Measurements from ENCODE around the gene ARMC3.
"Not testable (repeated sequence)": the region's sequence is repeated elsewhere in the genome, so short reads cannot be mapped to it uniquely, and the experiment has no call there.

ARMC3 gene

DNA sequence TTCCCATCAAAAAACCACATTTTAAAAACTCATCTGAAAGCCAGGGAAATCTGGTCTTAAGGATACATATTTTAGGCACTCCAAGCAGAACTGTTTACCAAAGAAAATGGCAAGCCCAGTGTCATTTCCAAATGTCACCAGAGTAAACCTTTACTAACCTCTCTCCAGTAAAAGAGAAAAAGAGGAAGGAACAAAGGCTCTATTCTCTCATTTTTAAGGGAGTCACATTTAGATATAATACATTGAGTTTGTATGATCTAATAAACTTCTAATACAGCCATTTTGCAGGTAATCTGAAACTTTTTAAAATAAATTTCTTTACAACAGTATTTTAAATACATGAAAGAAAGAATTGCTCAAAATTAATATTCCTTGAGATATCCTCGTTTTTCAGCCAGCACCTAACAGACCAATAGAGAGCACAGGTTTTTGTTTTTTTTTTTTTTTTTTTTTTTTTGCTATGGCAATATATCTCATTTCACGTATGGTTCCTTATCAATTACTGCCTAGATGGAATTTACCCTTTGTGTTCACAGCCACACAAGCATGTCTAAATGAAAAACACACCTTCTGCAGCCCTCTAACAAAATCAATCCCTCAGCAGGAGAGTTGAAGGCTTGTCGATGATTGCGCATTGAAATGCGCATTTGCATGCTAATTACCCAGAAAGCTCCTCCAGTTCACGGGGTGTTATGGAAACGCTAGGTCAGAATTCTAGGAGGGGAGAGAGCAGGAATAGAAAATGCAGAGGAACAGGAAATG lies 127.8 kb downstream of the ARMC3 start:
- Mint-ChIP-seq H3K27ac (no peak overlapping the region), H3K36me3 (peaks cover 2% of the 10 kb centered on the region), H3K4me1 (no peaks in the 10 kb centered on the region), H3K27me3 (peaks cover 8% of the 10 kb centered on the region), H3K9me3 (peaks cover 3% of the 10 kb centered on the region), H3K4me3 (no peak overlapping the region)
- ATAC-seq (ENCODE audit: low read depth) (no peak), DNase-seq (ENCODE audit: low spot score in 2 of 2) (no peak)

DNA sequence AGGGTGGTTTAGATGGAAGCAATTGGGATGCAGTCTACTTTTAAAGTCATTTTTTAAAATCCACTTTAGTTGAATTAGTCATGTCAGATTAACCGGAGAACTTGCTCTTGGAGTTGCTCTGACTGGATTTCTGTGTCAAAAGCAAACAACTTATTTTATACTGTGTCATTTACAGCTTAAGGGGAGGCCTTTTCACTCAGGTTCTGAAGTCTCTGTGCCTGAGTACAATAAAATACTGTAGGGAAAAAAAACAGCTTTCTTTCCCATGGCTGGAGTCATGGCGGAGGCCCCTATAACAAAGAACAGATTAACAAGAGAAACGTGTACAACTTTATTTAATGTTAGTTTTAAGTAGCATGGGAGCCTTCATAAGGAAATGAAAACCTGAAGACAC lies 128.3 kb downstream of the ARMC3 start:
- no peak overlapping the region for H3K4me3 Mint-ChIP-seq
- no peaks in the 10 kb centered on the region for H3K4me1 Mint-ChIP-seq
- peaks cover 3% of the 10 kb centered on the region for H3K9me3 Mint-ChIP-seq
- H3K27me3 Mint-ChIP-seq: peaks cover 8% of the 10 kb centered on the region
- no peak for ATAC-seq (ENCODE audit: low read depth)
- DNase-seq (ENCODE audit: low spot score in 2 of 2): no peak
- no peak overlapping the region for H3K27ac Mint-ChIP-seq
- peaks cover 2% of the 10 kb centered on the region for H3K36me3 Mint-ChIP-seq

DNA sequence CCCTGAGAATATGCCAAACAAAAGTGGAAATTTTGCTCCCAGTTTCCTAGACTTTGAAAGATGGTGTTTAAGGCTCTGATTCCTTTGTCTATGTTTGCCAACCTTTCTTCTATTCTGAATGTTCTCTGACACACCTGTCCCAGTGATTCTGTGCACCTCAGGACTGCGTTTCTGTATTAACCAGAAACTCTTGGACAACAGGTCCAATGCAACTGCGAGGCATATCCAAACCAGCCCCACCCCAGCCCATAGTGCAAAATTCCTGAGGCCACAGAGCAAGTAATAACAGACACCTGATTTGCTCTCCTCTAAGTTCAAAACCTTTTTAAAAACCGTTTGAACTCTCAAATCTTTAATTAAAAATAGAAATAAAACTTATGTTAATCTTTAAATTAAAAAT lies 130.5 kb downstream of the ARMC3 start:
- Mint-ChIP-seq H3K9me3 (peaks cover 3% of the 10 kb centered on the region), H3K36me3 (peaks cover 2% of the 10 kb centered on the region)
- ATAC-seq (ENCODE audit: low read depth): no peak

DNA sequence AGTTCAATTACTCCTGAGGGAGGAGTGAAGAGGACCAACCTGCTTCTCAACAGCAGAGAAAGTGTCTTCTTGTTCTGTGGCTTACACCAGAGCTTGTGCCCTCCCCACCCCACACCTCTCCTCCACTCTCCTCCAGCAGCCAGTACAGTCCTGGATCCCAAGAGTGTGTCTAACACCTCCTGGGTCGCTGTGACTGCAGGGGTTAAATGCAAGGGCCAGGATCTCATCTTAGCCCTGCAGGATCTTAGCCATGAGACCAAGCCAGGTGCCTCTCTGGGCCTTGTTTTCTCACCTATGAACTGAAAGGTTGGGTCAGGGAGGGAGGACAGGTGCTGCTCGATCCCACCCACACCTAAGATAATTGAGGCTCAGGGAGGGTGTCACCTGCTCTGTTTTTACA lies 133.1 kb downstream of the ARMC3 start:
- Mint-ChIP-seq H3K4me3 (no peak overlapping the region), H3K27me3 (peaks cover under 1% of the 10 kb centered on the region), H3K9me3 (peaks cover 3% of the 10 kb centered on the region), H3K4me1 (no peaks in the 10 kb centered on the region), H3K27ac (no peak overlapping the region), H3K36me3 (peaks cover 2% of the 10 kb centered on the region)
- ATAC-seq (ENCODE audit: low read depth) (no peak), DNase-seq (ENCODE audit: low spot score in 2 of 2) (no peak)

More for the DNA sequence above, 130.5 kb downstream of the ARMC3 start:
- Mint-ChIP-seq H3K27ac (no peak overlapping the region), H3K4me3 (no peak overlapping the region), H3K4me1 (no peaks in the 10 kb centered on the region), H3K27me3 (peaks cover 3% of the 10 kb centered on the region)
- no peak for DNase-seq (ENCODE audit: low spot score in 2 of 2)

DNA sequence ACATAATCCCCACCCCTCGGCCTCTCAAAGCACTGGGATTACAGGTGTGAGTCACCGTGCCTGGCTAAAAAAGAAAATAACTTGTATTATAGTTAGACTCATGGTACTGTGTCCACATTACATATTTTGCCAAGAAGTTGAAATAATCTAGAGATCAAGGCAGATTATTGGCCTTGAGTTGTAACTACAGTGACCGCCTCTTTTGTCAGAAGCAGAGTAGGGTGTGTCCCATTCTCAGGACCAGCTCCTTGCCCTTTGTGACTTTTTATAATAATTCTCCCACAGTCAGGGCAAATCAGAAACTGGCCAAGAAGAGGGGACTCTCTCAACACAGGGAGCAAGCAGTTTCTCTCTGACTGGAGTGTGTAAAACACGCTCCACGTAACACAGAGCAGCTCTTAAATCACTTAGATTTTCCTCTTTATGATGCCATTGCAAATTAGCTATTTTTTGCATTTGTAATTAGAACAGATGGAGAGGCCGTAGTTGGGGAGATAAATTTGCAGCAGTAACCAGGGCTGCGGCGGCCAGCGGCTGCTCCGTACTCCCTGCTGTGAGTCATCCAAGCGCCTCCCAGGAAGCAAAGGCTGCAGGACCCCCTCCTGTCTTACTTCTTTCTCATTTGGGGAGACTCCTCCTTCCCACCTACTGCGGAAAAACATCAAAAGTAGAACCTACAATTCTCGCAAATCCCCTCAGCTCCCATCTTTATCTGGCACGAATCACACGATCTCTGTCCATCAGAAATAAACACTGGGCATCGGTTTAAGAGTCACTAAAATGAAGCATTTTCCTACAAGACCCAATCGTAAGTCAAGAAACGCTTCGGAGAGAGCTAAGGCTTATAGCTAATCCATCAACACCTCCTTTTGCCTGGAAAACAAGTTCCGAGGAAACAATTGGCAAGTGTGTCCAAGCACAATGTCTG lies 135.5 kb downstream of the ARMC3 start:
- H3K4me3 Mint-ChIP-seq: no peak overlapping the region
- H3K27me3 Mint-ChIP-seq: no peaks in the 10 kb centered on the region
- H3K27ac Mint-ChIP-seq: no peak overlapping the region
- H3K4me1 Mint-ChIP-seq: peaks cover 2% of the 10 kb centered on the region
- DNase-seq (ENCODE audit: low spot score in 2 of 2) (no peak), ATAC-seq (ENCODE audit: low read depth) (no peak)
- H3K9me3 Mint-ChIP-seq: peaks cover 3% of the 10 kb centered on the region
- H3K36me3 Mint-ChIP-seq: peaks cover 2% of the 10 kb centered on the region

DNA sequence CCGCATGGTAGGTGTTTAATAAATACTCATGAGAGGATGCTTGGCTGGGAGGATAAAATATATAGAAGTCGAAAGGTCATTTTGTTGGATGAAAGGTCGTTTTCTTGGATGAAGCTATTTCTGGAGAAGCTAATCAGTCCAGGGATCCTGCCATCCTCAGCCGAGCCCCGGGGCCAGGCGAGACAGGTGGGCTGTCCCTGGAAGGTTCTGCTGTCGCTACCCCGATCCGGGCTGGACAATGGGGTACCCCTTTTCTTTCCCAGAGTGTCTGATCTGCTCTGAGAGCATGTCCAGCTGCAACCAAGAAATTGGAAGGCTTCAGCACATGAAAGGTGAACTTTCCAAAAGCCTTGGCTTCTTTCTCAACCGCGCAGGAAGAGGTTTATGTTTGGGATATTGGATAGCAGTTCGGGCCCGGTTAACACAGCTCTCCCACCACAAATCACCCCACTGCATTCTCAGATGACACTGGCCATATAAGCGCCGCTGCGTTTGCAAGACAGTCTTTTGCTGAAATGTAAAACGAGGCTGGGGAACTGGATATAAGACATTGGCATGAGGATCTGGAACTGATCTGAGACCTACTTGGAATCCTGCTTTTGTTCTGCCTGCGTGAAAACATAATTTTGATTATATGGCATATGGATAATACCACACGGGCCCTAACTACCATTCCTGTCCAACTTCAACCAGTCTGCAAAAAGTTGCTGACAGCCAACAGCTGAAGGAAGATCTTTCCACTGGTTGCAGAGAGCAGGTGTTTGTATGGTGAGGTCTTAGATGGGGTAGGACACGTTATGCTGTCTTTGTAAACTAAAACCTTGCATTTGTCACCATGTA lies 136.3 kb downstream of the ARMC3 start:
- ATAC-seq (ENCODE audit: low read depth): no peak
- H3K4me1 Mint-ChIP-seq: peaks cover 2% of the 10 kb centered on the region
- H3K9me3 Mint-ChIP-seq: no peaks in the 10 kb centered on the region
- no peak for DNase-seq (ENCODE audit: low spot score in 2 of 2)
- H3K27ac Mint-ChIP-seq: no peak overlapping the region
- H3K4me3 Mint-ChIP-seq: no peak overlapping the region
- no peaks in the 10 kb centered on the region for H3K36me3 Mint-ChIP-seq
- no peaks in the 10 kb centered on the region for H3K27me3 Mint-ChIP-seq

DNA sequence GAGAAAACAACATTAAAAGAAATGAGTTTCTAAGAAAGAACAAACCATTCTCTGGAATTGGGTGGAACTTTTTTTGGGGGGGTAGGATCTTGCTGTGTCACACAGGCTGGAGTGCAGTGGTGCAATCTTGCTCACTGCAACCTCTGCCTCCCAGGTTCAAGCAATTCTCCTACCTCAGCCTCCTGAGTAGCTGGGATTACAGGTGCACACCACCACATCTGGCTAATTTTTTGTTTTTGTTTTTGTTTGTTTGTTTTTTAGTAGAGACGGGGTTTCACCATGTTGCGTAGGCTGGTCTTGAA lies 136.9 kb downstream of the ARMC3 start:
- not testable (repeated sequence) for H3K4me3 Mint-ChIP-seq; H3K9me3 Mint-ChIP-seq; H3K27me3 Mint-ChIP-seq; DNase-seq (ENCODE audit: low spot score in 2 of 2); ATAC-seq (ENCODE audit: low read depth); H3K27ac Mint-ChIP-seq; H3K4me1 Mint-ChIP-seq; H3K36me3 Mint-ChIP-seq

DNA sequence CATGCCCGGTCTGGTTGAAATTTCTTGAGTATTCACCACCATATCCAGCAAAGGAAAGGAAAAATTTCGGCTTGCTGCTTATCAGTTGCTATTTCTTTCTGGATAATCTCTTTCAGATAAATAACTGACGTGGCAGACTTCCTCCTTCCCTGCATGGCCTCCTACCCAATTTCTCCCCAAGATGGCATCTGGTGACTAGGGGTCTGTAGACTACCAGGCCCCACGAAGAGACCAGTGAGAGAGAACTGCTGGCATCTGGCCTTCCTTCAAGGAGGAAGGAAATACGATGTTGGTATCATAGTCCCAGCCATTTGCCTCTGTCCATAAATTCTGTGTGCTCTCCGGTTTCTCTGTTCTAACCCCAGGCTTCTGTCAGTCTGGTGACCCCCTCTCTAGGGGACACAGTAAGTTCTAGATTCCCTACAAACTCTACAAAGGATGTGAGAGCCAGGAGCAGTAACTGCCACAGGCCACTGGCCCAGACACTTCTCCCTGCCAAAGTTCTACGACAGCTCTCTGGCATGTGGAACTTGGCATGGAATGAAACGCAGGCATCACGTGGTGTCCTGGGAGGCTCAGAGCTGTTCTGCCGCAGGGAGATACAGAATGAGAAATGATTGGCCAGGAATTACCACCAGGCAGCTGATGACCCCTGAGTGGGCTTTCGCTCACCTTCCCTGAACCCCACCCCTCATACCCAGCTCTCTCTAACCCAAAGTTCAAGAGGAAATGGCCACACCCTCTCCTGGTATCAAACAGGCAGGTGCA lies 137.5 kb downstream of the ARMC3 start:
- peaks cover 3% of the 10 kb centered on the region for H3K27me3 Mint-ChIP-seq
- no peaks in the 10 kb centered on the region for H3K9me3 Mint-ChIP-seq
- ATAC-seq (ENCODE audit: low read depth) (no peak), DNase-seq (ENCODE audit: low spot score in 2 of 2) (no peak)
- H3K4me1 Mint-ChIP-seq: peaks cover 2% of the 10 kb centered on the region
- no peak overlapping the region for H3K27ac Mint-ChIP-seq
- H3K4me3 Mint-ChIP-seq: no peak overlapping the region
- H3K36me3 Mint-ChIP-seq: no peaks in the 10 kb centered on the region

DNA sequence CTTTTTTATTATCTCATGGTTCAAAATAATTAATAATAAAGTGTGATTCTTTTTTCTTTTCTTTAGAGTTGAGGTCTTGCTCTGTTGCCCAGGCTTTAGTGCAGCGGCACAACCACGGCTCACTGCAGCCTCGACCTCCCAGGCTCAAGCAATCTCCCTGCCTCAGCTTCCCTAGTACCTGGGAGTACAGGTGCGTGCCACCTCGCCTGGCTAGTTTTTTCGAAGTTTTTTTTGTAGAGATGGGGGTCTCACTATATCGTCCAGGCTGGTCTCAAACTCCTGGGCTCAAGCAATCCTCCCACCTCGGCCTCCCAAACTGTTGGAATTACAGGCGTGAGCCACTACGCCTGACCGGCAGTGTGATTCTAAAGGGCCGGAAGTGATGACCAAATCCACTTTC lies 139.5 kb downstream of the ARMC3 start:
- H3K27me3 Mint-ChIP-seq: peaks cover 3% of the 10 kb centered on the region
- H3K36me3 Mint-ChIP-seq: no peaks in the 10 kb centered on the region
- DNase-seq (ENCODE audit: low spot score in 2 of 2) (no peak), ATAC-seq (ENCODE audit: low read depth) (no peak)
- H3K9me3 Mint-ChIP-seq: no peaks in the 10 kb centered on the region
- no peak overlapping the region for H3K27ac Mint-ChIP-seq
- peaks cover 4% of the 10 kb centered on the region for H3K4me1 Mint-ChIP-seq
- H3K4me3 Mint-ChIP-seq: no peak overlapping the region

DNA sequence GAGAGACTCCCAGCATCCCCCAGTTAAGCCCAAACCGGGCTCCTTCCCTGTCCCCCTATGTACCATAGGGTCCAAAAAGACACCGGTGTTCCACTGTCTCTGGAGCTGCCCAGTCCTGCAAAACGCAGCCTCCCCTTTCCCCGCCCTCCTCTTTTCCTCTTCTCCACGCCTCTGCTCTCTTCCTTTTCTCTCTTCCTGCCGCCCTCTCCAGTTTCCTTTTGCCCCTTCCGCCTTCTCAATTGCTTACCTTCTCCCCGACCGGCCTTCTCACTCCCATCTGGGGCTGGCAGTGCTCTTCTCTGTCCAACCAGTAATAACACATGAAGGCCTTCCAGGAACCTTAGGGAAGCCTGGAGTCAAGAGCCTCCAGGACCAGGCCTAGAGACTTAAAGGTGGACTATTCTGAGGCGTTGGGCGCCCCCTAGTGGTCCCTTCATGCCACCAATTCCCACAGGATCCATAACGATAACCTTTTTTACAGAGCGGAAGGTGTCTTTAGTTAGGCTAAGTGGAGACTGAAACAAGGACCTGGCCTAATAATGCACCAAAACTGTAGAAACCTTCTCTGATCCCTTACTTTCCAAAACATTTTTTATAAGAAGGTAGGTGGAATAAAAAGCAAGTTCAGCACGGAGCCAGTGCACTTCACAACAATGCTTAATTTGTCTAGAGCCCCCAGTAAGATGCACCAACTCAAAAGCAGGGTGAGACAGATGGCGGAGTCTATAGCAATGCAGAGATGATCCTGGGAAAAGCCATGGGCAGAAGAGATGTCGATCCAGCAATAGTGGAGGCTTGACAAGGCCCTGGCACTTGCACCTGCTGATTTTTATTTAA lies 140.3 kb downstream of the ARMC3 start:
- no peak overlapping the region for H3K27ac Mint-ChIP-seq
- DNase-seq (ENCODE audit: low spot score in 2 of 2): peak; percentile 47 to 58
- H3K4me3 Mint-ChIP-seq: no peak overlapping the region
- peaks cover 3% of the 10 kb centered on the region for H3K27me3 Mint-ChIP-seq
- peak; percentile 79 for ATAC-seq (ENCODE audit: low read depth)
- no peaks in the 10 kb centered on the region for H3K9me3 Mint-ChIP-seq
- H3K4me1 Mint-ChIP-seq: peaks cover 4% of the 10 kb centered on the region
- no peaks in the 10 kb centered on the region for H3K36me3 Mint-ChIP-seq

DNA sequence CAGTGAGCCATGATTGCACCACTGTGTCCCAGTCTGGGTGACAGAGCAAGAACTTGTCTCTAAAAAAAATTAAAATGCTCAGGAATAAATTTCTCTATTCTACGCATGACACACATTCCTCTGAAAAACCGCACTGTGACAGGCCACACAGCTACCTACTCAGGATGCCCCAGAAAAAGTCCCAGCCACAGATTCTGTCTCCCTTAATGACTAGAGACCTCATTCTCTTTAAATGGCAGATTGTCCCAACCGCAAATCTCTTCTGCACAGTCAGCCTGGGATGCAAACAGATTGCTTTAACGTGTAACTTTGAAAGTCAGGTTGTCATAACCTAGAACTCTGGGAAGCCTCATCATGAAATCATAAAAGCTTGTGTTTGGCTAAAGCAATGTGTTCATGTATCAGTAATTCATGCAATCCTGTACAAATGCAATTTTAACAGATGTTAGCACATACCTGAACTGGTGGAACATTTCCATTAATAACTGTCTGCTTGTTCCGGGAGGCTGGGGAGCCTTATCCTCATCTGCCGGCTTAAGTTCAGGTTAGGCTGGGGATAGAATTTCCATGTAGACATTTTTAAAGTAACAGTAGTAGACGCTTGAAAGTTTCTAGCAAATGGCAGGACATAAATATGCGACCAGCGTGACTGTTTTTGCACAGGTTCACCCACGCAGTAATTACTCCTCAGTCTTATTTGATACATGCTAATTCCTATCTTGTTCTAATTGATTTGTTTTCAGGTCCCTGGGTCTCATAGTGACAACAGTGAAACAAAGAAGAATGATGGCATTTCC lies 141.4 kb downstream of the ARMC3 start:
- Mint-ChIP-seq H3K27me3 (peaks cover 3% of the 10 kb centered on the region), H3K27ac (no peak overlapping the region), H3K4me3 (no peak overlapping the region), H3K9me3 (no peaks in the 10 kb centered on the region), H3K4me1 (peaks cover 4% of the 10 kb centered on the region), H3K36me3 (no peaks in the 10 kb centered on the region)
- DNase-seq (ENCODE audit: low spot score in 2 of 2): no peak
- ATAC-seq (ENCODE audit: low read depth): no peak

DNA sequence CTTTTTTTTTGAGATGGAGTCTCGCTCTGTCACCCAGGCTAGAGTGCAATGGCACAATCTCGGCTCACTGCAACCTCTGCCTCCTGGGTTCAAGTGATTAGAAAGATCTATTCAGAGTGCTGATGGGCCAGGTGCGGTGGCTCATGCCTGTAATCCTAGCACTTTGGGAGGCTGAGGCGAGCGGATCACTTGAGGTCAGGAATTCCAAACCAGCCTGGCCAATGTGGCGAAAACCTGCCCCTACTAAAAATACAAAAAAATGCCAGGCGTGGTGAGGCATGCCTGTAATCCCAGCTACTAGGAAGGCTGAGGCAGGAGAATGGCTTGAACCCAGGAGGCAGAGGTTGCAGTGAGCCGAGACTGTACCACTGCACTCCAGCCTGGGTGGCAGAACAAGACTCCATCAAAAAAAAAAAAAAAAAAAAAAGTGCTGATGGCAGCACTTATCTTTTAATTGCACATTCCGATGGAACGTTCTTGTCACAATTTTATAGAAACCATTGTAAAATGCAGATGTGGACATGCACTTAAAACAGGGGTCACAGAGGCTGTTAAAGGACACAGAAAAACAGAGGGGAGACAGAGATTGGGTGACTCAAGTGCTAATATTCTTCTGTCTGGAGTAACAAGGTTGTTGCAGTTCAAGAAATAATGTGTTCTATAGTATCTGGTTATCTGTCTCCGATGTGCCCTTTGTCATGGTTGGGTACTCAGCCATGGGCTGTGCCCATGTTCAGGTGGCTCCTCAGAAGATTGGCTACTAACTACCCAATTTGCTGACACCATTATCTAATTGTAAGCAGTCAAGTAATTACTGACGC lies 142.4 kb downstream of the ARMC3 start:
- not testable (repeated sequence) for DNase-seq (ENCODE audit: low spot score in 2 of 2); H3K9me3 Mint-ChIP-seq; H3K27ac Mint-ChIP-seq; H3K27me3 Mint-ChIP-seq; H3K4me1 Mint-ChIP-seq; H3K36me3 Mint-ChIP-seq; H3K4me3 Mint-ChIP-seq
- peak; percentile 12 for ATAC-seq (ENCODE audit: low read depth)
